Spinal cord (tissue), 10 donors: ENCODE results near the gene OR51L1. TPM values are rescaled to one million over a fixed set of nuclear protein-coding genes. Genes with fewer than 3 reads are reported as not detected.
"Not testable (repeated sequence)": the region's sequence is repeated elsewhere in the genome, so short reads cannot be mapped to it uniquely, and the experiment has no call there.

Source experiments
- DNase-seq, 6 donors: peaks; one replicate each; pipeline versions ENCODE4 v3.0.0 to v3.0.0-alpha.2; 2013 to 2015; ENCODE audit warnings: low spot score in 6 of 6, low read depth in 4 of 6
- H3K27ac ChIP-seq: one replicate; pipeline ENCODE4 v1.5.1; 2013; ENCODE audit warnings: low read depth, low read length, control low read depth
- H3K27me3 ChIP-seq: one replicate; pipeline ENCODE4 v1.6.1; 2013; ENCODE audit warnings: low read length; ENCODE audit not compliant: control insufficient read depth, insufficient read depth
- H3K36me3 ChIP-seq: one replicate; pipeline ENCODE4 v1.6.1; 2013; ENCODE audit warnings: low read length; ENCODE audit not compliant: control insufficient read depth, insufficient read depth
- H3K4me1 ChIP-seq: one replicate; pipeline ENCODE4 v1.6.1; 2013; ENCODE audit warnings: low read length; ENCODE audit not compliant: control insufficient read depth, insufficient read depth
- H3K4me3 ChIP-seq: one replicate; pipeline ENCODE4 v1.5.1; 2013; ENCODE audit warnings: low read depth, low read length, control low read depth
- H3K9me3 ChIP-seq: one replicate; pipeline ENCODE4 v1.6.1; 2013; ENCODE audit warnings: low read length; ENCODE audit not compliant: control insufficient read depth, insufficient read depth
- WGBS: methylation state at CpG from one replicate; pipeline ENCODE4 v1.1.5; 2013; ENCODE audit warnings: missing lambda C conversion rate; ENCODE audit not compliant: insufficient coverage; 5-methylcytosine and 5-hydroxymethylcytosine counted together
- long read RNA-seq, 4 donors: transcript quantifications; one replicate each; lab custom pipeline, GENCODE V29; 2026
- polyA plus RNA-seq, 2 donors: library from polyadenylated mRNA; unstranded; fragments of 120-200 nt; gene quantifications; one replicate each; pipeline ENCODE4 v1.2.1, GENCODE V29; 2013; ENCODE audit not compliant: insufficient read length in 2 of 2
- total RNA-seq, 2 donors: library from RNA; depleted of rRNA in 1 of 2; stranded (reverse); fragments of 120-200 nt in 1 of 2; fragments of >200 nt in 1 of 2; gene quantifications; one replicate each; pipeline versions ENCODE4 v1.2.3 to v1.2.4, GENCODE V29; 2013 to 2014
- donor health status: healthy.

The OR51L1 gene
- total RNA-seq (not detected), polyA plus RNA-seq (under 1 TPM in 1 of 2 donors, not detected in 1; 0.03 TPM)
- long read RNA-seq, donor 1, result 0 reads
- long read RNA-seq, donor 2, result 0 reads
- long read RNA-seq, donor 3, result 0 reads
- long read RNA-seq, donor 4, result 0 reads

GRCh38 chr11:4994551-4994950 lies at the start of gene OR51L1:
TSS of gene OR51L1 (plus strand) at chr11:4994851. CDS start at chr11:4998983, 4,132 bp downstream.
- H3K9me3 ChIP-seq, result no peaks in the 10 kb centered on the region
- no peaks in the 10 kb centered on the region for H3K27me3 ChIP-seq
- H3K4me3 ChIP-seq, result no peak within 1 kb of the TSS
- H3K36me3 ChIP-seq, result no peaks in the 10 kb centered on the region
- H3K27ac ChIP-seq, result no peak within 1 kb of the TSS
- WGBS, result no CpG with 5 or more reads among the region's 2 CpGs
- no peaks in the 10 kb centered on the region for H3K4me1 ChIP-seq
- DNase-seq, result no peak

GRCh38 chr11:4947505-4947904 lies 47.1 kb upstream of the OR51L1 start, which contains the start of gene OR51A4:
TSS of gene OR51A4 (minus strand) at chr11:4947605. CDS start at chr11:4947100, 505 bp downstream.
- Histone ChIP-seq H3K27me3 (no peaks in the 10 kb centered on the region), H3K9me3 (no peaks in the 10 kb centered on the region), H3K36me3 (no peaks in the 10 kb centered on the region), H3K4me1 (no peaks in the 10 kb centered on the region), H3K27ac (no peak within 1 kb of the TSS), H3K4me3 (no peak within 1 kb of the TSS)
- no peak for DNase-seq

- H3K9me3 ChIP-seq, H3K27me3 ChIP-seq, H3K36me3 ChIP-seq, H3K4me1 ChIP-seq, DNase-seq, H3K27ac ChIP-seq, H3K4me3 ChIP-seq: not testable (repeated sequence)
- no CpG with 5 or more reads among the region's 2 CpGs for WGBS
Observed at GRCh38 chr11:4955613-4956012, 39.0 kb upstream of the OR51L1 start, which contains the start of gene OR51A2. TSS of gene OR51A2 (minus strand) at chr11:4955713. CDS start at chr11:4955713, 0 bp downstream.

- Histone ChIP-seq H3K27me3 (no peaks in the 10 kb centered on the region), H3K4me1 (no peaks in the 10 kb centered on the region), H3K9me3 (no peaks in the 10 kb centered on the region), H3K27ac (no peak overlapping the region), H3K4me3 (no peak overlapping the region), H3K36me3 (no peaks in the 10 kb centered on the region)
- no peak for DNase-seq
- WGBS, result 61% methylated on average over 2 of the region's 4 CpGs
Observed at GRCh38 chr11:4957396-4957795, 37.3 kb upstream of the OR51L1 start.

GRCh38 chr11:4960877-4961276 lies 33.8 kb upstream of the OR51L1 start:
- Histone ChIP-seq H3K27ac (no peak overlapping the region), H3K4me3 (no peak overlapping the region), H3K36me3 (no peaks in the 10 kb centered on the region), H3K4me1 (no peaks in the 10 kb centered on the region), H3K27me3 (no peaks in the 10 kb centered on the region), H3K9me3 (no peaks in the 10 kb centered on the region)
- WGBS, result 86% methylated on average over 1 of the region's 3 CpGs
- no peak for DNase-seq

- peak in 2 of 6 donors; percentile 1 to 62 for DNase-seq
- WGBS, result no CpG with 5 or more reads among the region's 1 CpG
Observed at GRCh38 chr11:4962816-4963215, 31.8 kb upstream of the OR51L1 start.

GRCh38 chr11:4975436-4975835 lies 19.2 kb upstream of the OR51L1 start:
- H3K27me3 ChIP-seq, result no peaks in the 10 kb centered on the region
- 83% methylated on average over 1 of the region's 5 CpGs for WGBS
- H3K36me3 ChIP-seq, result no peaks in the 10 kb centered on the region
- H3K4me1 ChIP-seq, result no peaks in the 10 kb centered on the region
- H3K27ac ChIP-seq, result no peak overlapping the region
- no peak for DNase-seq
- H3K9me3 ChIP-seq, result no peaks in the 10 kb centered on the region
- no peak overlapping the region for H3K4me3 ChIP-seq

More at GRCh38 chr11:4962816-4963215, 31.8 kb upstream of the OR51L1 start:
- Histone ChIP-seq H3K4me1 (no peaks in the 10 kb centered on the region), H3K4me3 (no peak overlapping the region), H3K36me3 (no peaks in the 10 kb centered on the region), H3K27me3 (no peaks in the 10 kb centered on the region), H3K9me3 (no peaks in the 10 kb centered on the region), H3K27ac (no peak overlapping the region)

GRCh38 chr11:4979036-4979435 lies 15.6 kb upstream of the OR51L1 start:
- 80% methylated on average over 1 of the region's 3 CpGs for WGBS
- H3K9me3 ChIP-seq, result no peaks in the 10 kb centered on the region

GRCh38 chr11:4982678-4983077 lies 12.0 kb upstream of the OR51L1 start:
- no peaks in the 10 kb centered on the region for H3K9me3 ChIP-seq
- no peak overlapping the region for H3K4me3 ChIP-seq
- no CpG with 5 or more reads among the region's 3 CpGs for WGBS
- H3K27me3 ChIP-seq, result no peaks in the 10 kb centered on the region
- no peaks in the 10 kb centered on the region for H3K4me1 ChIP-seq
- no peak overlapping the region for H3K27ac ChIP-seq
- H3K36me3 ChIP-seq, result no peaks in the 10 kb centered on the region
- no peak for DNase-seq

More at GRCh38 chr11:4979036-4979435, 15.6 kb upstream of the OR51L1 start:
- Histone ChIP-seq H3K4me3 (no peak overlapping the region), H3K27ac (no peak overlapping the region), H3K4me1 (no peaks in the 10 kb centered on the region), H3K27me3 (no peaks in the 10 kb centered on the region), H3K36me3 (no peaks in the 10 kb centered on the region)
- DNase-seq, result peak in 3 of 6 donors; percentile 1 to 74 (median 5)

- H3K4me1 ChIP-seq, result no peaks in the 10 kb centered on the region
- DNase-seq, result no peak
- 79% methylated on average over 5 of the region's 6 CpGs for WGBS
- no peak overlapping the region for H3K4me3 ChIP-seq
- no peaks in the 10 kb centered on the region for H3K27me3 ChIP-seq
- no peaks in the 10 kb centered on the region for H3K9me3 ChIP-seq
- no peaks in the 10 kb centered on the region for H3K36me3 ChIP-seq
- H3K27ac ChIP-seq, result no peak overlapping the region
Observed at GRCh38 chr11:4983841-4984240, 10.8 kb upstream of the OR51L1 start.
